Measurements from ENCODE around the gene CCDC148. TPM values are rescaled to one million over a fixed set of nuclear protein-coding genes. Genes with fewer than 3 reads are reported as not detected.

The CCDC148 gene
- total and polyA plus RNA-seq, 4 donors, result 0.02 to 0.42 (median 0.31) TPM

- H3K4me3 ChIP-seq (ENCODE audit: low read depth in 1 of 3, low read length in 3 of 3), result no peak overlapping the region
- no peak for DNase-seq (ENCODE audit: low spot score)
- H3K9me3 ChIP-seq (ENCODE audit: control insufficient read depth in 4 of 4, low read length in 3 of 4), result no peaks in the 10 kb centered on the region
- H3K9ac ChIP-seq (ENCODE audit: low read depth in 1 of 2, low read length in 2 of 2), result no peak overlapping the region
- no peak for TF ChIP-seq HNF4G (IDR thresholded peaks at IDR 0.05)
- TF ChIP-seq JUND (IDR thresholded peaks at IDR 0.05), result no peak
- no peak for TF ChIP-seq RAD21 (IDR thresholded peaks at IDR 0.05)
- no peak for TF ChIP-seq FOXA1 (IDR thresholded peaks at IDR 0.05)
- no peak for TF ChIP-seq YY1 (IDR thresholded peaks at IDR 0.05)
- no peak for TF ChIP-seq MAX (IDR thresholded peaks at IDR 0.05)
- no peak for TF ChIP-seq TAF1 (conservative IDR thresholded peaks at IDR 0.05)
- TF ChIP-seq RXRA (IDR thresholded peaks at IDR 0.05), result no peak
- no peak for TF ChIP-seq NR2F2 (IDR thresholded peaks at IDR 0.05)
- TF ChIP-seq SP1 (IDR thresholded peaks at IDR 0.05), result no peak
- TF ChIP-seq REST (IDR thresholded peaks at IDR 0.05), result no peak
- no peak for TF ChIP-seq HNF4A (conservative IDR thresholded peaks at IDR 0.05)
- no peak for TF ChIP-seq ATF3 (IDR thresholded peaks at IDR 0.05)
- TF ChIP-seq GABPA (IDR thresholded peaks at IDR 0.05 in 1 of 2, conservative IDR thresholded peaks at IDR 0.05 in 1 of 2), result no peak
- H3K36me3 ChIP-seq (ENCODE audit: control insufficient read depth in 4 of 4, insufficient read depth in 3 of 4, low read depth in 1 of 4, low read length in 3 of 4), result peaks cover 0 to 3% (median 0%) of the 10 kb centered on the region in 4 donors
- WGBS, result 90% methylated on average over 1 of the region's 1 CpG
- no peak overlapping the region for H3K27ac ChIP-seq (ENCODE audit: low read depth in 1 of 2, low read length in 2 of 2)
- no peaks in the 10 kb centered on the region for H3K27me3 ChIP-seq (ENCODE audit: control insufficient read depth in 4 of 4, insufficient read depth in 4 of 4, low read length in 3 of 4)
- H3K4me1 ChIP-seq (ENCODE audit: control insufficient read depth in 4 of 4, insufficient read depth in 4 of 4, low read length in 3 of 4), result peaks cover 0 to 5% (median 1%) of the 10 kb centered on the region in 4 donors
Measured at GRCh38 chr2:158481116-158481515, 24.6 kb upstream of the CCDC148 start.

GRCh38 chr2:158478816-158479215, 22.3 kb upstream of the CCDC148 start:
- H3K27me3 ChIP-seq (ENCODE audit: control insufficient read depth in 4 of 4, insufficient read depth in 4 of 4, low read length in 3 of 4), result no peaks in the 10 kb centered on the region
- peaks cover 0 to 5% (median 1%) of the 10 kb centered on the region in 4 donors for H3K4me1 ChIP-seq (ENCODE audit: control insufficient read depth in 4 of 4, insufficient read depth in 4 of 4, low read length in 3 of 4)
- DNase-seq (ENCODE audit: low spot score), result no peak
- H3K9me3 ChIP-seq (ENCODE audit: control insufficient read depth in 4 of 4, low read length in 3 of 4), result no peaks in the 10 kb centered on the region
- H3K4me3 ChIP-seq (ENCODE audit: low read depth in 1 of 3, low read length in 3 of 3), result no peak overlapping the region
- no peak overlapping the region for H3K9ac ChIP-seq (ENCODE audit: low read depth in 1 of 2, low read length in 2 of 2)
- WGBS, result 76% methylated on average over 1 of the region's 1 CpG
- H3K27ac ChIP-seq (ENCODE audit: low read depth in 1 of 2, low read length in 2 of 2), result no peak overlapping the region
- no peak for TF ChIP-seq EGR1 (IDR thresholded peaks at IDR 0.05; ENCODE audit: low read depth in 2 of 2)
- TF ChIP-seq YY1 (IDR thresholded peaks at IDR 0.05), result no peak
- no peak for TF ChIP-seq HNF4G (IDR thresholded peaks at IDR 0.05)
- TF ChIP-seq FOXA2 (IDR thresholded peaks at IDR 0.05), result no peak
- no peak for TF ChIP-seq ZBTB33 (IDR thresholded peaks at IDR 0.05)
- TF ChIP-seq TAF1 (conservative IDR thresholded peaks at IDR 0.05), result no peak
- TF ChIP-seq MAX (IDR thresholded peaks at IDR 0.05), result no peak
- no peak for TF ChIP-seq ATF3 (IDR thresholded peaks at IDR 0.05)
- peaks cover 0 to 3% (median 0%) of the 10 kb centered on the region in 4 donors for H3K36me3 ChIP-seq (ENCODE audit: control insufficient read depth in 4 of 4, insufficient read depth in 3 of 4, low read depth in 1 of 4, low read length in 3 of 4)
